HL-60 (cell line): Measurements from ENCODE around the gene RHOF.

Source experiments
- DNase-seq, 2 experiments: peaks; one replicate each; pipeline ENCODE4 v3.0.0-alpha.2; 2010 to 2020; ENCODE audit warnings: low read depth in 1 of 2, low spot score in 1 of 2
- H3K27ac ChIP-seq: fragments of 250-450 bp; sonication (Bioruptor Pico); replicated peaks from 2 replicates; pipeline ENCODE4 v1.5.1; 2020; ENCODE audit warnings: mild to moderate bottlenecking, moderate library complexity
- H3K27me3 ChIP-seq: fragments of 250-450 bp; sonication (Bioruptor Pico); 2 replicates; pipeline ENCODE4 v1.5.1; 2021; ENCODE audit warnings: mild to moderate bottlenecking, moderate library complexity; ENCODE audit not compliant: insufficient read depth, poor library complexity, severe bottlenecking
- H3K4me3 ChIP-seq: replicated peaks from 2 replicates; pipeline ENCODE4 v1.5.1; 2011; ENCODE audit warnings: mild to moderate bottlenecking, control low read depth, low read length; ENCODE audit not compliant: insufficient read depth
- CTCF ChIP-seq: IDR thresholded peaks from one replicate; pipeline ENCODE4 v1.5.1; 2011; ENCODE audit warnings: low read length, control low read depth, inconsistent platforms; ENCODE audit not compliant: insufficient read depth
- GABPA ChIP-seq: IDR thresholded peaks from 2 replicates; pipeline ENCODE4 v1.6.1; 2012; ENCODE audit warnings: low read depth
- POLR2AphosphoS5 ChIP-seq: IDR thresholded peaks from 2 replicates; pipeline ENCODE4 v1.6.1; 2012; ENCODE audit warnings: low read depth
- REST ChIP-seq: IDR thresholded peaks from 2 replicates; pipeline ENCODE4 v1.6.1; 2012; ENCODE audit warnings: low read depth; ENCODE audit not compliant: insufficient replicate concordance
- SPI1 ChIP-seq: IDR thresholded peaks from 2 replicates; pipeline ENCODE4 v1.6.1; 2012; ENCODE audit warnings: low read depth, mild to moderate bottlenecking, borderline replicate concordance

RHOF gene

GRCh38 chr12:121819212-121819949, 25.9 kb upstream of the RHOF start:
- Histone ChIP-seq H3K27me3 (no peaks in the 10 kb centered on the region), H3K27ac (no peak overlapping the region), H3K4me3 (no peak overlapping the region)
- TF ChIP-seq GABPA, result no peak
- no peak for TF ChIP-seq CTCF
- TF ChIP-seq REST, result no peak
- TF ChIP-seq POLR2AphosphoS5, result no peak
- no peak for TF ChIP-seq SPI1
- no peak for DNase-seq

- TF ChIP-seq GABPA (no peak), POLR2AphosphoS5 (no peak), CTCF (no peak), SPI1 (no peak), REST (no peak)
- no peaks in the 10 kb centered on the region for H3K27me3 ChIP-seq
- H3K27ac ChIP-seq, result no peak overlapping the region
- H3K4me3 ChIP-seq, result no peak overlapping the region
- DNase-seq, result no peak
These were observed 24.2 kb upstream of the RHOF start for GRCh38 chr12:121817648-121818043.

GRCh38 chr12:121816925-121817647, 23.6 kb upstream of the RHOF start:
- H3K4me3 ChIP-seq, result no peak overlapping the region
- no peak for DNase-seq
- no peak overlapping the region for H3K27ac ChIP-seq
- H3K27me3 ChIP-seq, result no peaks in the 10 kb centered on the region
- TF ChIP-seq POLR2AphosphoS5 (no peak), REST (no peak), GABPA (no peak), SPI1 (no peak), CTCF (no peak)
